22Rv1 (cell line): ENCODE data around the gene RPGRIP1L.

Experiments
- ZFX ChIP-seq: fragments of 450-650 bp; IDR thresholded peaks from 2 replicates; pipeline ENCODE4 v1.6.1; 2017; ENCODE audit warnings: antibody characterized with exemption, borderline replicate concordance
- TF ChIP-seq, protein P1 (sequence below): fragments of 450-650 bp; IDR thresholded peaks from 2 replicates; pipeline ENCODE4 v1.5.1; 2017; ENCODE audit warnings: mild to moderate bottlenecking

DNA sequence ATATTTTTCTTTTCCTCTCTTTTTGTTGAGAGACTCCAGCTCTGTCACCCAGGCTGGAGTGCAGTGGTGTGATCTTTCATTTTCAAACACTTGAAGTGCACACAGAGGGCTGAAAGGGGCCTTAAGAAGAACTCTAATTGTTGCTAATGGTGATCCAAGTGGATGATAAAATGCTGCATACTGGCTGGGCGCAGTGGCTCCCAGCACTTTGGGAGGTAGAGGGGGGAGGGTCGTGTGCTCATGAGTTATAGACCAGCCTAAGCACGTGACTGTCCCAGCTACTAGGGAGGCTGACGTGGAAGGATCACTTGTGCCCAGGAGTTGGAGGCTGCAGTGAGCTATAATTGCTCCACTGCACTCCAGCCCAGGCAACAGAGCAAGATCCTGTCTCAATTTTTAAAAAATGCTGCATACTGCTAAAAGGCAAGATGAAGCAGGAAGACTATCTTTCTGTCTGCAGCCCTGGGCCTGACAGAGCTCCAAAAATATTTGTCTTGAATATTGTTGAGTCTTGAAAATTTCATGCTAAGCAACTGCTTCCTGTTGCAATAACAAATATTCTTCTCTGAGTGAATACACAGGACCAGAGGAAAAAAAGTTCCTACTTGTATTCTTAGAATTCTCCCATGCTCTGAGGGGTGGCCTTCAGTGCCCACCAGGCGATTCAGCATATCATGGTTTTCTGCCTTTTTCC, 137.0 kb downstream of the RPGRIP1L start:
- TF ChIP-seq, protein P1, sequence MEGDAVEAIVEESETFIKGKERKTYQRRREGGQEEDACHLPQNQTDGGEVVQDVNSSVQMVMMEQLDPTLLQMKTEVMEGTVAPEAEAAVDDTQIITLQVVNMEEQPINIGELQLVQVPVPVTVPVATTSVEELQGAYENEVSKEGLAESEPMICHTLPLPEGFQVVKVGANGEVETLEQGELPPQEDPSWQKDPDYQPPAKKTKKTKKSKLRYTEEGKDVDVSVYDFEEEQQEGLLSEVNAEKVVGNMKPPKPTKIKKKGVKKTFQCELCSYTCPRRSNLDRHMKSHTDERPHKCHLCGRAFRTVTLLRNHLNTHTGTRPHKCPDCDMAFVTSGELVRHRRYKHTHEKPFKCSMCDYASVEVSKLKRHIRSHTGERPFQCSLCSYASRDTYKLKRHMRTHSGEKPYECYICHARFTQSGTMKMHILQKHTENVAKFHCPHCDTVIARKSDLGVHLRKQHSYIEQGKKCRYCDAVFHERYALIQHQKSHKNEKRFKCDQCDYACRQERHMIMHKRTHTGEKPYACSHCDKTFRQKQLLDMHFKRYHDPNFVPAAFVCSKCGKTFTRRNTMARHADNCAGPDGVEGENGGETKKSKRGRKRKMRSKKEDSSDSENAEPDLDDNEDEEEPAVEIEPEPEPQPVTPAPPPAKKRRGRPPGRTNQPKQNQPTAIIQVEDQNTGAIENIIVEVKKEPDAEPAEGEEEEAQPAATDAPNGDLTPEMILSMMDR = no peak
- TF ChIP-seq ZFX = no peak
